HG02885 (cell line): ENCODE results near the gene TEN1.
"Not testable (repeated sequence)": the region's sequence is repeated elsewhere in the genome, so short reads cannot be mapped to it uniquely, and the experiment has no call there.

Experiments used
- ATAC-seq: cut with Tn5 transposase; IDR thresholded peaks from one replicate; pipeline ENCODE4 v1.9.1; 2021; ENCODE audit warnings: mild to moderate bottlenecking; ENCODE audit not compliant: unreplicated experiment, poor library complexity

Gene TEN1

DNA sequence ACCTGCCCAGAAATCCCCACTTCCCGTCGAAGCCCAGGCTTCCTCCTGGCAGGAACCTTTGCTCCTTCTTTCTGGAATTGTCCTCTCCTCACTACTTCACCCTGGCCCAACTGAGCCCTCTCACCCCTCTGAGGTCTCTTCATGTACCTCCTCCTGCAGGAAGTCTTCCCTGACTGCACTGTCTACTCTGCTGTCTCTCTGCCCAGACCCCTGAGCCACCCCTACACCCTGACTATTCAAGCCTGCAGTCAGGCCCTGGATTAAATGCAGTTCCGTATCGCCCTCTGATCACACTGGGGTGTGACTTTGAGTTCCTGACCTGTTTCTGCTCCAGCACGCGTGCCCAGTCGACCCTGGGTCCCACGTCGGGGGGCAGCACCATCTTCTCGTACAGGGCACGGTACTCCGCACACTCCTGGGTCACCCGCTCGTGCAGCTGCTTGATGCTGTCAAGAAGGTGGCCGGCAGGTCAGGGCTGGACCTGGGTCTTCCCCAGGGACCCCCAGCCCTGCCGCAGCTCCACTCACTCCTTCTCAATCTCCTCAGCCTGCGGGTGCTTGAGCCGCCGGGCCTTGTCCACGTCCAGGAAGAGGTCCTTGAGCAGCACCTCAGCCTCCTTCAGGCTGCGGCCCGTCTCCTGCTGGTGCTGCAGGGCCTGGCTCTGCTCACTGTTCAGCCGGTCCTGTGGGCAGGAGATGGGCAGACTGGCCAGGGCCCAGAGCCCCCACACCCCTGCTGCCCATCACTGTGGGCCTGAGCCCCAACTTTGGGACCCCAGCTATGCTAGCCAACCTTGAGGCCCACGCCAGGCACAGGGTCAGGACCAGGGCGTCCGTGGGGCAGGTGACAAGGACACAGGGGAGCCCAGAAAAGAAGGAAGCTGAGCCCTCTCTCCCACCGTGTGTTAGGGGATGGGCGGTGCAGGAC, 44.2 kb downstream of the TEN1 start:
- no peak for ATAC-seq

DNA sequence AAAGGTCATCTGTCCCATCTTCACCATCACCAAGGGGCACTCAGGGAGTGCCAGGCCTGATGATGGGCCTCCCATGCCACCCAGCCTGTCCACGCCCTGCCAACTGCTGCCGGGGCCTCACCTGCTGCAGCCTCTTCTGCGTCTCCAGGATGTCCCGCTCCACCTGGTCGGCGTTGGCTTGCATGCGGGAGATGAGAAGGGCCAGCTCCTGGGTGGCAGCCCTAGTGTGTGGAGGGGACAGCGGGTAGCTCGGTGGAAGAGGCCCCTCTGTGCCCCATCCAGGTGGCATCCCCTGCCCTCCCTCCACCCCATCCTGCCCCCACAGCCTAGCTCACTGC, 44.8 kb downstream of the TEN1 start:
- no peak for ATAC-seq

DNA sequence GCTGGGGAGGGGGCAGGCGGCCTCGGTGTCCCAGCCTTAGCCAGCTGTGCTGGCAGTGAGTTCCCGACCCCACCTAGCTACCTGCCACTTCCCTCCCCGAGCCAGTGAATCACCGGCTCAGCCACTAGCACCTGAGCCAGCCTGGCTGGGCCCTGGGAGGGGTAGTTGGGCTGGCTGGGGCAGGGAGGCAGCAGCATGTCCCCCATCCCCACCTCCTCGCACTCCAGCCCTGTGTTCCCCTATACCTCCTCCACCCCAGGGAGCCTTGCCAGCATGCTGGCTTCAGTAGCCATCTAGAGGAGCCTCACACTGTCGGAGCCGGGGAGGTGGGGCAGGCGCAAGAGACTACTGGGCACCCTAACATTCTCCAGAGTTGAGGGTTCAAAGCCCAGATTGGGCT, 45.3 kb downstream of the TEN1 start:
- no peak for ATAC-seq

DNA sequence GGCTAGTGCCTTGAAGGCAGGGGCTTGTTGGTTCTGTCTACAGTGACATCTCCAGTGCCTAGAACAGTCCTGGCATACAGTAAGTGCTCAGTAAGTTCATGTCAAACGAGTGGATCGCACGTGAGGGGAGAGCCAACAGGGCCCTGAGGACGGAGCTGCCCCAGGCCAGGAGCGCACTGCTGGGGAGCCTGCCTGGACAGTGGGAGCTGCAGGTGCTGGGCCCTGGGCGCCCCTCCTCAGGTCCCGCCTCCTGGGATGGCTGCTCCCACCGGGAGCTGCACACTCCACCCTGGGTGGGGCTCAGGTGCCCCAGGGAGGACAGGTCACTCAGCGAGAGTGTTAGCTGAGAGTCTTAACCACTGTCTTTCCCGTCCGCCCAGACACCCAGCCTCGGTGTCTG, 46.3 kb downstream of the TEN1 start:
- no peak for ATAC-seq

- ATAC-seq: no peak
Observed at GRCh38 chr17:76026714-76027158, 47.7 kb downstream of the TEN1 start.

- no peak for ATAC-seq
Observed at GRCh38 chr17:76027159-76027839, 48.3 kb downstream of the TEN1 start, which contains the start of gene EVPL. TSS of gene EVPL (minus strand) at chr17:76027306. CDS start at chr17:76027198, 108 bp downstream.

DNA sequence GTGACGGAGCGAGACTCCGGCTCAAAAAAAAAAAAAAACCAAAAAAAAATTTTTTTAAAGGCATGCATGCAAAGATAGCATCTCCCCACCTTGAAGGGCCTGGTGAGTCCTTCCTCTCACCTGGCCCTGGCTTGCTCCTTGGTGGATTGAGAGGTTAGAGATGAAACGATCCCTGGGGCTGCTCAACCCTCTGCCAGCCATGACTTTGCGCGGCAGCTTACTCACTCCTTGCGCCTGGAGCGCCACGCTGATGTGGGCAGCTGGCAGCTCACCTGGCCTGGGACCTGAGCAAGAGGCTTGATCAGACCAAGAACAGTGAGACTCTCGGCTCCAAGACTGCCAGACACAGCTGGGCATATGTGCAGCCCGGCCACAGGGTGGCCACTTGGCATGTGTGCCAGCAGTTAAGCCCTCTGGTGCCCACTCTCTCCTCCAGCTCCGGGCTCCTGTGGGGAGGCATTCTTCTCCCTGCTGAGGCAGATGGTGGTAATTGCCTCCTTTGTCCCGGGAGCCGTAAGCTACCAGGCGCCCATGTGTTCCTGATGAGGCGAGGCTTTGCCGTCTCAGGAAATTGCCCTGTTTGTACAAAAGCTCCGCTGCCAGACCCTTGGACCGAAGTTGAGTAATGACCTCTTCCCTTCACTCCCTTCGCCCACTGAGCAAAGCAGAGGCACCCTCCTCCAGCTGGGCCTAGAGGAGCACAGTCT, 53.2 kb downstream of the TEN1 start:
- no peak for ATAC-seq

- ATAC-seq: no peak
Observed at GRCh38 chr17:76032780-76033108, 53.7 kb downstream of the TEN1 start.

DNA sequence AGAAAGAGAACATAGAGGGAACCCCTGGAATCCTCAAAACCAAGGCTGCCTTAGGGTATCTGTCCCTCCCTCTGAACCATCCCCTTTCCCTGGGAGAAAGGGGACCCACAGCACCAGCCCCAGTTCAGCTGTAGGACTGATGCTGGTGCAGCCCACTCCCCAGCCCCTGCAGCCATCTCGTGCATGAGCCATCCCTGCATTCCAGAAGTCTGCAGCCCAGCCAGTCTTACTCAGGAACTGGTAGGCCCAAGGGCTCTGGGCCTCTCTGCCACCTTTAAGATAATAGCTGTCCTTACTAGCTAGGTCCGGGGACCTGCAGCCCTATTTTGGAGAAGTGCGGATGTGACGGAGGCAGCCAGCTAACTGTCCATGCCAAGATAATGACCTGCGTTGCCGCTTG, 54.1 kb downstream of the TEN1 start:
- ATAC-seq: no peak

DNA sequence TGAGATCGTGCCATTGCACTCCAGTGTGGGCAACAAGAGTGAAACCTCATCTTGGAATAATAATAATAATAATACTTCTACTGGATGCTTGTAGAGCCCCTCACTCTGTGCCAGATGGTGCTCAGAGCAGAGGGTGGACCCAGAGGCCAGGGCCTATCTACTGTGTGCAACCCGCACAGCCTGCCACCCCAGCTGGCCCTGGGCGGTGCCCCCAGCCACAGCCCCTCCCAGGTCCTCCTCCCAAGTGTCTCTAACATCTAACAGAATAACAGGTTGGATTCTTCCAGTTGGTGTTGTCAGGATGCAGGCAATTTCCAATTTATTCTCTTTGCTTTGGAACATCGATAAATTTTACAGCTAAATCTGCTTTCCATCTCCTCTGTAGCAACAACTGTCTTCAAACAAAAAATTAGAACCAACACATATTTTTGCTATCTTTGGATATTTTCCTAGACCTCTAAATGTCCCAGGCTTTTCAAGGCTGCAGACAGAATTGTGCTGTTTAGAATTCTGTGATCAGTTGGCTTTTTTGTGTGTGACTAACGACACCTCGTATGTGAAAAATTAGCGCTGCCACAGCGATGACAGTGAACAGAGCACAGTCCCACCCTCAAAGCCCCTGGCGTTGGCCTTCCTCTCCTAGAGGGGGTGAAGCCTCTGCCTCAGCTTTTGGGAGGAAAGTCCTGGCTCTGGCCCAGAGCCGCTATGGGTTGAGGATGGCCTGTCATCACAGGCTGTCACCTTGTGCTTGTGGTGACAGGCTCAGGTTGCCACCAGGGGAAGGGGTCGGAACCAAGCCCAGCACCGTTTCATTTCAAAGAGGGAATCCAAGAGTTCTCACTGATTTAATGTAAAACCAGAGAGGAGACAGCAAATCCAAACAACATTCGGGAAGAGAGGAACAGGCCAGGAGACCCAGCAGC, 55.6 kb downstream of the TEN1 start:
- ATAC-seq: no peak

GRCh38 chr17:76036497-76037261, 57.6 kb downstream of the TEN1 start:
- ATAC-seq: no peak

DNA sequence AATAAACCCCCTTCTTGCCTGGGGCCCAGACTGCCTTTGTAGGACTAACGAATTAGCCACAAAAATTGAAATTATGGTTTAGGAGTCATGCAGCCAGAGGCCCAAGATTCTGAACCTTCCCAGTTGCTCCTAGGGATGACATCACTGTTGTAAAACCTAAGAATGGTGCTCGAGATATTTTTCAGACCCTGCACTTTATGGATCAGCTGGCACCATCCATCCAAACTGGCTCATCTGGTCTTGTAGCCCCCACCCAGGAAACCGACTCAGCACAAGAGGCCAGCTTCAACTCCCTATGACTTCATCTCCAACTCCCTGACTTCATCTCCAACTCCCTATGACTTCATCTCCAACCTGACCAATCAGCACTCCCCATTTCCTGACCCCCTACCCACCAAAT, 59.0 kb downstream of the TEN1 start:
- no peak for ATAC-seq

- no peak for ATAC-seq
Observed at GRCh38 chr17:76039121-76039520, 60.1 kb downstream of the TEN1 start.

DNA sequence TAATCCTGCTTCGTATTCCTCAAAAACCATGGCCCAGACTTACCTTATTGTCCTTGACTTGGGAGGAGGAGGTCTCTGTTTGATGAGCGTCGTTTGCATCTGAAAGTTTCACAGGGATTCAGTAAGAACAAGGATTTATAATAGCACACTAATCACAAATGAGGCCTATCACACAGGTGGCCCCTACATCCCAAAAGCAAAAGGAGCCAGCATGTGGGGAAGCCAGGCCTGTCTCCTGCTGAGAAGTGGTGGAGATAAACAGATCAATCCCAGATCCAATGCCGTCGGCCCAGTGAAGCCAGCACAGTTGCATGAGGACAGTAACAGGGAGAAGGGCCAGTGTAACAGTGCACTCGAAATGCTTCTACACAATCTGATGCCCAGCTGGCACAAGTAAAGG, 61.3 kb downstream of the TEN1 start:
- ATAC-seq: no peak

GRCh38 chr17:76042868-76043267, 63.8 kb downstream of the TEN1 start:
- ATAC-seq: not testable (repeated sequence)

- ATAC-seq: not testable (repeated sequence)
Observed at GRCh38 chr17:76044475-76045007, 65.5 kb downstream of the TEN1 start.

DNA sequence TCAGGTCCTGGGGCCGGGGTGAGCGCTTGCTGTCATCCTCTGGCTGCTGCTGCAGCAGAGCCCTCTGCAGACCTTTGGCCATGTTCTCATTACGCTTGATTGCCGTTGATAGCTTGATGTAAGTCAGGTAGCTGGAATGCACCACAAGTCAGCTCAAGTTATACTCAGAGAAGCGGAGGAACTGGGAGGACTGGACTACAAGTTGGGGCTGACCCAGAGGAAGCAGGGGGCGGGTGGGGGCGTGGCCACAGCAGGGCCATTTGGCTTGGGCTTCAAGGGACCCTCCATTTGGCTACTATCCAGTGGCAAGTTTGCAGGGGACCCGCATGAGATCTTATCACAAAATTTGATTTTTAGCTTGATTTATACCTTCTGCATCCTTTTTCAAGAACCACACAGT, 67.0 kb downstream of the TEN1 start:
- ATAC-seq: no peak

GRCh38 chr17:76048025-76048605, 69.1 kb downstream of the TEN1 start:
- no peak for ATAC-seq

- no peak for ATAC-seq
Observed at GRCh38 chr17:76048711-76049110, 69.7 kb downstream of the TEN1 start.
